Activated T-helper 1 cell treated with anti-CD3 and anti-CD28 coated beads, Interleukin-2, amount 50 U/mL, for 16 hours (primary cell): ENCODE data around the gene LIG1.
"Not testable (repeated sequence)": the region's sequence is repeated elsewhere in the genome, so short reads cannot be mapped to it uniquely, and the experiment has no call there.

Experiments
- DNase-seq, 2 donors: peaks; one replicate each; pipeline ENCODE4 v3.0.0-alpha.2; 2020; ENCODE audit warnings: low read depth in 1 of 2, low spot score in 1 of 2

Gene LIG1

DNA sequence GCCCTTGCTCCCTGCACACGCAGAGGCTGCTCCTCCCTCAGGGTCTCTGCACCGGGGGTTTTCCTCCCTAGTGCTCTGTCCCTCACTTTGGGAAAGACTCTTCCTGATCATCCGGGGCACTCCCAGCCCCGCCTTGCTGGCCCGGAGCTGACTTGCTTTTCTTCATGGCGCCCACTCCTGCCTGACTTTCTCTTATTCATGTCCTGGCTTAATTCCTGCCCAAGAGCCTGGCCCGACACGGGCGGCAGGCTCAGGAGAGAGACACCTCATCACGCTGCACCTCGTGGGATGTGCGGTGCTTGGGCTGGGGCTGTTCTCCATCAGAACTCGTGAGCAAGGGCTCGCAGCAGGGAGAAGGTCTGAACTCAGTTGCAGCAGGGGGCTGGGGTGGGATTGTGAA, 47.7 kb downstream of the LIG1 start:
- DNase-seq: no peak

DNA sequence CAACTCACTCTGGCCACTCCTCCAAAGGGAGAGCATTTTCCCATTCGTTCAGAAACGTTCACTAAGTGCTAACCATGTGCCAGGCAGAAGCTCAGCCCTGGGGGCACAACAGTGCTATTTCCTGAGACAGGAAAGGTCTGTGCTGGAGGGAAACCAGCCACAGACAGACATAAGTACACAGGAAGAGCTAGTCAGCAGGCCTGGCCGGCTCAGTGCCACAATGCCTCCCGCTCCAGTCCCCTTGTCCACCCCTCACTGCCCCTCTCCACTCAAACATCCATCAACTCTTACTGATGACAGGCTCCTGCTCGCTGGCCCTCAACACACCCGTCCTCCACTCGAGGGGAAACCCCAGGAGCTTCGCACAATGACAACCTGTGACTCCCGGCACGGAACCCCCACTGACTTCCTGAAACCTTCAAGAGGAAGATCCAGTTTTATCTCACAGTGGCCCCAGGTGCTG, 48.2 kb downstream of the LIG1 start:
- no peak for DNase-seq

DNA sequence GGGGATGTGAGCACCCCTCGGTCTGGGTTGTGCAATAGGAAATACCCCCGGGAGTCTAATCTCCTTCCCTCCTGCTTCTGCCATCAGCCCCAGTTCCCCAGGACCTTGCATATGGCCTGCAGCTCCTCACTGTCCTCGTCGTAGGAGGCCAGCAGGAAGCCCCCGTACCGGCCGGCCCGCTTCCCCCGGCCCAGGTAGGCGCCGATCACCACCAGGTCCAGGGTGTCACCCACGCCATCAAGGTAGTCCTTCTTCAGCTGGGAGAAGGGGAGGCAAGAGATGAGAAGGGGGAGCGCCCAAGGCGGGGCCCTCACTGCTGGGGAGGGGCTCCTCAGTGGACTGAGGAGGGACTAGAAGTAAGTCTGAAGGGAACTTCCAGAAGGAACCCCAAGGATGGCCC, 49.1 kb downstream of the LIG1 start:
- no peak for DNase-seq

DNA sequence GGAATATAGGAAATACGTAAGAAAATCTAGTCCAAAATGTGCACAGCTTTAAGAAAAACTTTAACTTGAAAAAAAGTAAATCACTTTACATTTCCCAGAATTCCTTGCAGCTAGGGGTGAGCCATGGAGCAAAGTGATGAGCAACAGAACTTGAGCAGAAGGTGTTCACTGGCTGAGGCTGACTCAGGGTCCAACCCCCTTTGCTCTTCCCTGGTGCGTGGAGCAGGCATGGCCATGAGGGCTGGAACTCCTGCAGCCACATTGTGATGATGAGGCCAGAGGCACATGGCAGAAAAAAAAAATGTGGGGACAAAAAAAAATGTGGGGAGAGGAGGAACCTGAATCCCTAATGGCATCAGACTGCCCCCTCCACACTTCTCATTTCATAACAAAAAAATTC, 49.6 kb downstream of the LIG1 start:
- no peak for DNase-seq

DNA sequence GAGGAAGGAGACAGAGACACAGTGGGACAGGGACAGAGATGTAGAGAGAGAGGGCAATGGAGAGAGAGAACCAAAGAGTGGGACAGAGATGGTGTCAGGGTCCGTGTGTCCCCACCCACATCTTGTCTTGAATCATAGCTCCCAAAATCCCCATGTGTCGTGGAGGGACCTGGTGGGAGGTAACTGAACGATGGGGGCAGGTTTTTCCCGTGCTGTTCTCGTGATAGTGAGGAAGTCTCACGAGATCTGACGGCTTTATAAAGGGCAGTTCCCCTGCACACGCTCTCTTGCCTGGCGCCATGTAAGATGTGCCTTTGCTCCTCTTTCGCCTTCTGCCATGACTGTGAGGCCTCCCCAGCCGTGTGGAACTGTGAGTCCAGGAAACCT, 52.0 kb downstream of the LIG1 start:
- no peak for DNase-seq

DNA sequence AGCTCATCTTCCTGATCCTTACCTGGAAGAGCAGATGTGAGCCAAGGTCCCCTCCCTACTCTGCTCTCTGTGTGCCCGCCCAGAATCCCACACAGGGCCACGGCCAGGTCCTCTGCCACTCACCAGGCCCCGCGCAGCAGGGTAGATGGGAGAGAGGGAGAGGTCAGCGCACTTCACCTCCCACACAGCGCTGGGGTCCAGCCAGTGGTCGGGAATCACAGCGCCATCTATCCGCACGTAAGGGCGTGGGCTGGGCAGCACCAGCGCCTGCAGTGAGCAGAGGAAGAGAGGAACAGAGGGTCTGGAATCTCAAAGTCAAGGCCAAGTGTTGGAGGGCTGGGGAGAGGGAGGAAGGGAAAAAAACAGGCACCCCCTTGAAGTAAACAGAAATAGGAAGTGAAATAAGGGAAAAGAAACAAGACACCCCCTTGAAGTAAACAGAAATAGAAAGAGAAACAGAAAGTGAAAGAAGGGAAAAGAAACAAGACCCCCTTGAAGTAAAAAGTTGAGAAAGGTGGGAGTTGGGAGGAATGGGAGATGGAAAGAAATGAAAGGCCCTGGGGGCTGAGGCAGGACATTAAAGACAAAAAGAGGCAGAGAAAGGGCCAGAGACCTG, 52.5 kb downstream of the LIG1 start:
- DNase-seq: no peak

DNA sequence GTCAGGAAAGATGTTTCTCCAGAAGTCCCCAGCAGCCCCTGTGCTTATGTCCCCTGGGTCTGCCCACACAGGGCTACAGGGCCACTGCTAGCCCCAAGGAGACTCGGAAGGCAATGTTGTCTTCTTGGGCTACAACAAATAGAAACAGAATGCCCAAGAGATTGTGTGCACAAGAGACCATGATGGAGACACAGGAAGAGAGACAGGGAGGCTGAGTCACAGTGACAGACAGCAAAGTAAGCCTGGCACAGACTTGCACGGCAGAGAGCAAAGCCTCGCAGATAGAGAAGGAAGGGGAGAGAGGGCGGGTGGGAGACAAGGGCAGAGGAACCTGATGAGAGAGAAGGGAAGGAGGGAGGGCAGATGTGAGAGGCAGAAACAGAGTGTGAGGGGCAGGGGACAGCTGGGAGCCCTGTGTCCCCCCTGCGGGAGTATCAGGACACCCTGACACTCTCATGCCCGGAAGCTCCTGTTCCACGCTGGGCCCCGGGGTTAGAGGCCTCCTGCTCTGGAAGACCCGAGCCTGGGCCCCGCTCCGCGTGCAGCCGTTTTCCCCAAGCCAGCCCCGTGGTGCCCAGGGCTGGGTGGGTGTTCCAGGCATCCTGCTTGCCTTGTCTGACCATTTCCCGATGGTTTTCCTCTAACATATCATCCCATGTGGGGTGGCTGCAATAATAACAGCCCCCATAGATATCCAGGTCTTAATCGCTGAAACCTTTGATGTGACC, 56.8 kb downstream of the LIG1 start:
- no peak for DNase-seq

DNA sequence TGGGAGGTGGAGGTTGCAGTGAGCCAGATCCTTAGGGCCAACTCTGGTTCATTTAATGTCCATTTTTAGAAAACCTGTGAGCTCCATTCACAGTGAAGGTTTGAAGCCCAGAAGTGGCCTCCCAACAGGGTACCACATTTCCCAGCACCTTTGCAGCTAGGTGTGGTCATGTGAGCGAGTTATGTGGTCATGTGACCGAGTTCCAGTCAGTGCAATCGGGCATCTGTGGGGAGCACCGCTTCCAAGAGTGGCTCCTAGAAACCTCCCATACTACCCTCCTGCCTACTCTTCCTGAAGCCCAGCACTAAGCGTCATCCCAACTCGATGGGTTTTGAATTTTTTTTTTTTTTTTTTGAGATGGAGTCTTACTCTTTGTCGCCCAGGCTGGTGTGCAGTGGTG, 58.9 kb downstream of the LIG1 start:
- no peak for DNase-seq

DNA sequence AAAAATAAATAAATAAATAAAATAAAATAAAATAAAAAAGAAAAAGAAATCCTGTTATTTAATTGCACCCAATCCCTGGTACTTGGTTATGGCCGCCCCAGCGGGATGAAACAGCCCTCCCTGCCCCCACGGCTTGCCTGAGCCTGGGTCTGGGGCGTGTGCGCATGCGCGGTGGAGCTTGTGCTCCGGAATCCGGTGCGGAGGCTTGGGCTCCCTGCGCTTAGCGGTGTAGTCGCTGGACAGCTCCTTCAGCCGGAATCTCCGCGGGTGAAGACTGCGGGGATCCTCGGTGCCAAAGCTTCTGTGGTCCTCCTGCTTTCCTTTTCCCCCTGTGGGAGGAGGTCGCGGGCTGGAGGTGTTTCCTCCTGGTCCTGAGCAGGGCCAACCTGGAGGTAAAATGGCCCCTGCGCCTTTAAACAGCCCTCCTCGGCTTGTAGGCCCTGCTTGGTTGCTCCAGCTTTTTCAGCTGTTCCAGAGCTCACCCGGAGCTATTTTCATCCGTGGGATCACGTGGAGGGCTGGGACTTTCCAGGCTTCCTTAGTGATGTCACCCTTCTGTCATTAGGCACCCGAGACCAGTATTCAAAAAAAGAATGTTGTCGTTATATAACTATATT, 59.7 kb downstream of the LIG1 start, which contains the start of gene PLA2G4C:
PLA2G4C (minus strand) TSS at position 468 of the 617 bp plus-strand sequence. CDS start 4,288 bp downstream, outside the sequence.
- DNase-seq: peak; percentile 65 to 75

DNA sequence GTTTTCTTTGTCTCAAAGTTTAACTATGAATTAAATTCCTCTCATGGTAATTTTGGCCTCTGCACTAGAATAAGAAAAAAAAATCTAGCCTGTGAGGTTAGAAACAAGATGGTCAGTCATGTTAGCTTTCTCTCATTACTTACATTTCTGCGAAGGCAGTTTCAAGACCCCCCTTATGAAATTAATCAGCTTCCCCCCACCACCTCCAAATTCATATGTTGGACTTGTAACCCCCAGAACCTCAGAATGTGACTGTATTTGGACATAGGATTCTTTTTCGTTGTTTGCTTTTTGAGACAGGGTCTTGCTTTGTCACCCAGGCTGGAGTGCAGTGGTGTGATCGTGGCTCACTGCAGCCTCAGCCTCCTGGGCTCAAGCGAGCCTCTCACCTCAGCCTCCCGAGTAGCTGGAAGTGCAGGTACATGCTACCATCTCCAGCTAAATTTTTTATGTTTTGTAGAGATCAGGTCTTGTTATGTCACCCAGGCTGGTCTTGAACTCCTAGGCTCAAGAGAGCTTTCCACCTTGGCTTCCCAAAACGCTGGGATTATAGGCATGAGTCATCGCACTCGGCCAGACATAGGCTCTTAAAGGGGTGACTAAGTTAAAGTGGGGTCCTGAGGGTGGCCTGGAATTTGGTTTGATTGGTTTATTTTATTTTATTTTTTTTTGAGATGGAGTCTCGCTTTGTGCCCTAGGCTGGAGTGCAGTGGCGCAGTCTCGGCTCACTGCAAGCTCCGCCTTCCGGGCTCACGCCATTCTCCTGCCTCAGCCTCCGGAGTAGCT, 61.0 kb downstream of the LIG1 start:
- DNase-seq: no peak

DNA sequence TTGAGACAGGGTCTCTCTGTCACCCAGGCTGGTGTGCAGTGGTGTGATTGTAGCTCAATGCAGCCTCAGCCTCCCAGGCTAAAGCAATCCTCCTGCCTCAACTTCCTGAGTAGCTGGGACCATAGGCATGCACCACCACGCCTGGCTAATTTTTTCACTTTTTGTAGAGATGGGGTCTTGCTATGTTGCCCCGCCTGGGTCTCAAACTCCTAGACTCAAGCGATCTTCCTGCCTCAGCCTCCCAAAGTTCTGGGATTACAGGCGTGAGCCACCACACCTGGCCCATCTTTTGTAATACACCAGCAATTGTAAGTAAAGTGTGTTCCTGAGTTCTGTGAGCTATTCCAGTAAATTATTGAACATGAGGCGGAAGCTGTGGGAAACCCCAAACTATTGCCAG, 66.2 kb downstream of the LIG1 start:
- DNase-seq: no peak

DNA sequence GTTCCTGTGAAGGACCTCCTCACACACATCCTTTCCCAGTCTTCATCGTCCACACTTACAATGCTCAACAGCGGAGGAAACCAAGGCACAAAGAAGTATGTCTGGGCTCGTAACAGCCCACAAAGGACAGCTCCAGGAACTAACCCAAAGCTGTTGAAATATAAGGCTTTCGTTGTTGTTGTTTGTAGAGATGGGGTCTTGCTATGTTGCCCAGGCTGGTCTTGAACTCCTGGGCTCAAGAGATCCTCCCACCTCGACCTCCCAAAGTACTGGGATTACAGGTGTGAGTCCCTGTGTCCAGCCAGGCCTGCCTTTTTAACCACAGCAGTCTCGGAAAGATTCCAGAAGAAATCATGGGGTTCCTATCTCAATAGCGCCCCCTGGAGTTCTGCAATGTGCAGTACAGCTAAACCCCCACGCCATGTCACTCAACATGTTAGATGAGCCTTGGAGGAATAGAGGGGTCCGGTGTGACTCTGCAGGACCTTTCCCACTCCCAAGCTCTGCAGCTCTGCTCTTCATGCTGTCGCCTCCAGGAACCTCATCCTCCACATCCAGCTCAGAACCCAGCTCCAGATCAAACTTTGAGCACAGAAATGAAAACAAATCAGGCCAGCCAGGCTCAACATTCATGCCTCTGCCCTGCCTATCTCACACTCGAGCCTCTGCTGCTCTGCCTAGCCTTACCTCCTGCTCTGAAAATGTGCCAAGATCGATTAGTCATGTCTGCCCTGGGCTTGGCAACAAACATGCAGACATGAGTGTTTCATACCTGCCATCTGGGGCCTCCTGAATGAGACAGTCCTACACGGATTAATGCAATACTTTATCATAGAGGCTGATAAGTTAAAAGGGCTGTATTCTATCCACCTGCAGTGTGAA, 67.0 kb downstream of the LIG1 start:
- no peak for DNase-seq

DNA sequence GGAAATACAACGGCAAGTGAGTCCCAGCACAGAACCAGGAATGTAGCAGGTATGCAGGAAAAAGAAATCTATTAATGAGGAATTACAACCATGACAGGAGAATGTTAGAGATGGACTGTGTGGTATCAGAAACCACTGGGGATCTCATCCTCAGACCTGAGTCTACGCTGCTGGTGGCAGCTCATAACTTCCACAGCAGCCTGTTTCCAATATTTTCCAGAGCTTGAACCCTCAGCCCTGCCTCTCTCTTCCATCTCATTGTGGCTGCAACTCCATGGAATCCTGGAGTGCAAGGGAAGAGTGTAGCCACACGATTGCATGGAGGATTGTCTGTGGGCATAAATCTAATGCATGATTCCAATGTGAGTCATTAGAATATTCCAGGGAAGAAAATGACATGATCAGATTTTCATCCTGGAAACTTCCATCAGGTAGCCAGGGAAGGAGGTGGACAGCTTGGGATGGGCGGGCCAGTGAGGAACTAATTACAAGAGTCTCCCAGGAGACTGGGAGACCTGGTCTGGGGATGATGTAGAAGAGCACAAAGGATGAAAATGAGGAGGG, 74.5 kb downstream of the LIG1 start:
- no peak for DNase-seq

DNA sequence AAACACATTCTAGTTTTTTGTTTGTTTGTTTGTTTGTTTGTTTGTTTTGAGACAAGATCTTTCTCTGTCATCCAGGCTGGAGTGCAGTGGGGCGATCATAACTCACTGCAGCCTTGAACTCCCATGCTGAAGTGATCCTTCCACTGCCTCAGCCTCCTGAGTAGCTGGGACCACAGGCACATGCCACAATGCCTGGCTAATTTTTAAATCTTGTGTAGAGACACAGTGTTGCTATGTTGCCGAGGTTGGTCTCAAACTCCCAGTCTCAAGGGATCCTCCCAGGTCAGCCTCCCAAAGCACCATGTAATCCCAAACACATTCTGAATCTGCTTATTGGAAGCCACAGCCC, 75.3 kb downstream of the LIG1 start:
- no peak for DNase-seq

DNA sequence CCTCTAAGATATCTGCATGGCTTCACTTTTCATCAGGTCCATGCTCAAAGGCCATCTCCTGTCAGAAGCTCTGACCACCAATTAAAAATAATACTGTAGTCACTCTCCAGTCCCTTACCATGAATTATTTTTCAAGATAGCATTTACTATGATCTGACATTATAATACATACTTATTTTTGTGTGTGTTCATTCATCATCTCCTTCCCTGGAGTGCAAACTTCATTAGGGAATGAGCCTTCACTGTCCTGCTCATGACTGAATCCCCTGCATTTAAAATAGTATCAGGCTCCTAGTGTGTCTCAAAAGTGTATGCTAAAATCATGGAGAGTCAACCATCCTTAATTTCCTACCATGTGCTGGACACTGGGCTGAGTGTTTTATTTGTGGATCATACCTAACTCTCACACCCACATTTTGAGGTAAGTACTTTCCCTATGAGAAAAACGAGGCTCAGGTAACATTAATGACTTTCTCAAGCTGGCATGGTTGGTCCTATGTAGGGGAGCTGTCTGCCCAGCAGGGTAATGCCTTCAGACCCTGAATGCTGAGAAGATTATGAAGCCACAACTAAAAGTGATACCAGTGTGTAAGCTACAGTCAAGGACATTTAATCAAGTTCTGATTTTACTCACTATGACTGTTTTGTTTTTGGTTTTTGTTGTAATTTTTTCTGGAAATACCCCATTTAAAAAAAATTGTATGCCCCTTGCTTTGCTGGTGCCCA, 75.9 kb downstream of the LIG1 start:
- no peak for DNase-seq

DNA sequence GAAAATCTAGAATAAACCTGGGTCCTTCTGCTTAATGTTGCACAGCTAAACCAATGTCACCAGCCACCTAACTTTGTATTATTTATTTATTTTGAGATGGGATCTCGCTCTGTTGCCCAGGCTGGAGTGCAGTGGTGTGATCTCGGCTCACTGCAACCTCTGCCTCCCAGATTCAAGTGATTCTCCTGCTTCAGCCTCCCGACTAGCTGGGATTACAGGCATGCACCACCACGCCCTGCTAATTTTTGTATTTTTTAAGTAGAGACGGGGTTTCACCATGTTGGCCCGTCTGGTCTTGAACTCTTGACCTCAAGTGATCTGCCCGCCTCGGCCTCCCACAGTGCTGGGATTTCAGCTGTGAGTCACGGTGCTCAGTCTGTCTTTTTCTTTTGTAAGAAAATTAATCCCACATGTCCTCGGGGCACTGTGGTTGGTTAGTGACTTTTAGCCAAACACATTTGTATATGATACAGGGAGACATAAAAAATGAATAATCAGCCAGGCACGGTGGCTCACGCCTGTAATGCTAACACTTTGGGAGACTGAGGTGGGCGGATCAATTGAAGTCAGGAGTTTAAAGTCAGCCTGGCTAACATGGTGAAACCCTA, 78.9 kb downstream of the LIG1 start:
- not testable (repeated sequence) for DNase-seq

DNA sequence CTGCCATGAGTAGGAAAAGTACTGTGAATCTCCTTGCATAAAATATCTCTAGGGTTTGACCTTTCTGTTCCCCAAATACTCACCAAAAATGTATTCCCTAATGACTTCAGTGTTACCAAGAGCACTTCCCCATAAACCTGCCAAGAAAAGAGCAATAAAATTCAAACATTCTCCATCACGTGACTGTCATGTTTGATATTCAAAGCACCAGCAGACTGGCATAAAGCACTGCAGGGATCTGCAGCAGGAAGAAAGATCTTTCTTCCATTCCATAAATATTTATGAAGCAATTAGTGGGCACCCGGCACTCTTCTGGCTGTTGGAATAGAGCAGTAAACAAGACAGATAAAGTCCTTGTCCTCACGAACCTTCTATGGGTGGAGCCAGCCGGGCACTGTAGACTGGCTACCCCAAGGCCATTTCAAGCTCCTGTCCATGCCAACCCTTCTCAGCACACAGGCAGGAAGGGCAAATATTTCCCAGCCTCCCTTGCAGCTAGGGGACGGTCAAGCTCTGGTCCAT, 79.8 kb downstream of the LIG1 start:
- DNase-seq: no peak

DNA sequence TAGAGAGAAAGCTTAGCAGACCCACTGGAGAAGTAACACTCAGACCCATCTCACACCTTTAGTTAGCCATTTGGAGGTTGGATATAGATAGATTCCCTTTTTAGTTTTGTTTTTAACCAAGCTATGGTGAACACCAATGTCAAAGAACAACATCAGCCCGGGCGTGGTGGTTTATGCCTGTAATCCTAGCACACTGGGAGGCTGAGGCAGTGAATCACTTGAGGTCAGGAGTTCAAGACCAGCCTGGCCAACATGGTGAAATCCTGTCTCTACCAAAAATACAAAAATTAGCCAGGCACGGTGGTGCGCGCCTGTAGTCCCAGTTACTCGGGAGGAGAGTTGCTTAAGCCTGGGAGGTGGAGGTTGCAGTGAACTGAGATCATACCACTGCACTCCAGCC, 81.2 kb downstream of the LIG1 start:
- not testable (repeated sequence) for DNase-seq
